CD14-positive monocyte (primary cell): ENCODE measurements around the gene THRB. TPM values are rescaled to one million over a fixed set of nuclear protein-coding genes. Genes with fewer than 3 reads are reported as not detected.

Experiments
- DNase-seq, 3 donors: peaks; one replicate each; pipeline ENCODE4 v3.0.0-alpha.2; 2011 to 2022
- H2AFZ ChIP-seq: 2 replicates; pipeline ENCODE4 v1.6.0; 2012; ENCODE audit warnings: mild to moderate bottlenecking, low read depth, low read length, inconsistent platforms; ENCODE audit not compliant: insufficient read depth, poor library complexity, severe bottlenecking
- H3K27ac ChIP-seq, 2 donors: 1 replicate in 1 of 2; 2 replicates in 1 of 2; pipeline ENCODE4 v1.5.1; 2012 to 2013; ENCODE audit warnings: low read length in 2 of 2, control low read depth in 1 of 2, inconsistent platforms in 1 of 2, low read depth in 1 of 2, mild to moderate bottlenecking in 1 of 2
- H3K27me3 ChIP-seq, 2 donors: one replicate each; pipeline versions ENCODE4 v1.6.0 to v1.6.1; 2011 to 2013; ENCODE audit warnings: low read length in 2 of 2; ENCODE audit not compliant: control insufficient read depth in 2 of 2, insufficient read depth in 2 of 2
- H3K36me3 ChIP-seq, 2 donors: replicated peaks in 1 of 2; 1 replicate in 1 of 2; 2 replicates in 1 of 2; pipeline versions ENCODE4 v1.5.1 to v1.6.1; 2012 to 2013; ENCODE audit warnings: low read length in 2 of 2, control low read depth in 1 of 2, inconsistent platforms in 1 of 2, mild to moderate bottlenecking in 1 of 2; ENCODE audit not compliant: insufficient read depth in 2 of 2, control insufficient read depth in 1 of 2
- H3K4me1 ChIP-seq, 2 donors: 1 replicate in 1 of 2; 2 replicates in 1 of 2; pipeline versions ENCODE4 v1.5.1 to v1.6.1; 2012 to 2013; ENCODE audit warnings: low read length in 2 of 2, control low read depth in 1 of 2, inconsistent platforms in 1 of 2, mild to moderate bottlenecking in 1 of 2, moderate library complexity in 1 of 2; ENCODE audit not compliant: insufficient read depth in 2 of 2, control insufficient read depth in 1 of 2
- H3K4me2 ChIP-seq: replicated peaks from 2 replicates; pipeline ENCODE3; 2012; ENCODE audit warnings: low read length, moderate library complexity, mild to moderate bottlenecking; ENCODE audit not compliant: poor library complexity, severe bottlenecking; ENCODE audit errors: extremely low read depth
- H3K4me3 ChIP-seq, 3 experiments: fragments of 200-600 bp in 1 of 3; sonication (generic) in 1 of 3; replicated peaks in 1 of 3; 1 replicate in 2 of 3; 2 replicates in 1 of 3; pipeline ENCODE4 v1.5.1; 2011 to 2013; ENCODE audit warnings: low read length in 3 of 3, mild to moderate bottlenecking in 3 of 3, control low read depth in 2 of 3, low read depth in 2 of 3, inconsistent platforms in 1 of 3, moderate library complexity in 1 of 3
- H3K79me2 ChIP-seq: 2 replicates; pipeline ENCODE4 v1.6.0; 2012; ENCODE audit warnings: mild to moderate bottlenecking, control low read depth, inconsistent platforms, low read length, moderate library complexity; ENCODE audit not compliant: insufficient read depth
- H3K9ac ChIP-seq: 2 replicates; pipeline ENCODE4 v1.6.0; 2017; ENCODE audit warnings: low read length, mild to moderate bottlenecking; ENCODE audit not compliant: insufficient read depth, poor library complexity, severe bottlenecking
- H3K9me3 ChIP-seq, 2 donors: replicated peaks in 1 of 2; 1 replicate in 1 of 2; 2 replicates in 1 of 2; pipeline versions ENCODE4 v1.5.1 to v1.6.1; 2012 to 2013; ENCODE audit warnings: low read length in 2 of 2, control low read depth in 1 of 2; ENCODE audit not compliant: control insufficient read depth in 1 of 2, insufficient read depth in 1 of 2
- H4K20me1 ChIP-seq: 2 replicates; pipeline ENCODE4 v1.6.0; 2012; ENCODE audit warnings: mild to moderate bottlenecking, low read length, control low read depth, moderate library complexity; ENCODE audit not compliant: insufficient read depth
- H3K27ac Mint-ChIP-seq, 7 donors: one replicate each; pipeline ENCODE4 v1.8.0; 2020; ENCODE audit warnings: mild to moderate bottlenecking in 7 of 7, mixed read lengths in 7 of 7, moderate library complexity in 6 of 7, inconsistent platforms in 2 of 7
- H3K27me3 Mint-ChIP-seq, 3 donors: one replicate each; pipeline ENCODE4 v1.8.0; 2021 to 2022; ENCODE audit warnings: low read depth in 3 of 3, mild to moderate bottlenecking in 3 of 3, mixed read lengths in 3 of 3, moderate library complexity in 3 of 3, inconsistent platforms in 1 of 3
- H3K36me3 Mint-ChIP-seq, 2 donors: one replicate each; pipeline ENCODE4 v1.8.0; 2020; ENCODE audit warnings: mixed read lengths in 2 of 2, inconsistent platforms in 1 of 2, mild to moderate bottlenecking in 1 of 2
- H3K4me1 Mint-ChIP-seq: one replicate; pipeline ENCODE4 v1.8.0; 2020; ENCODE audit warnings: mild to moderate bottlenecking, mixed read lengths
- H3K4me3 Mint-ChIP-seq, 2 donors: one replicate each; pipeline ENCODE4 v1.8.0; 2020; ENCODE audit warnings: mild to moderate bottlenecking in 2 of 2, mixed read lengths in 2 of 2, moderate library complexity in 1 of 2
- H3K9me3 Mint-ChIP-seq, 7 donors: one replicate each; pipeline ENCODE4 v1.8.0; 2020 to 2022; ENCODE audit warnings: mixed read lengths in 7 of 7, mild to moderate bottlenecking in 6 of 7, moderate library complexity in 6 of 7, inconsistent platforms in 2 of 7
- CTCF ChIP-seq: fragments of 200-600 bp; IDR thresholded peaks from one replicate; pipeline ENCODE4 v1.8.0; 2022; ENCODE audit warnings: antibody characterized with exemption, mild to moderate bottlenecking
- WGBS: methylation state at CpG from one replicate; pipeline ENCODE4 v1.1.5; 2013; ENCODE audit warnings: missing lambda C conversion rate; ENCODE audit not compliant: insufficient coverage; 5-methylcytosine and 5-hydroxymethylcytosine counted together
- intact Hi-C, 2 donors: fragments of 100-400 bp; cut with micrococcal nuclease; formaldehyde crosslinking; loops; one replicate each; pipeline versions ENCODE4 v1.15.0 to v1.15.1; 2023
- polyA plus RNA-seq, 3 donors: library from polyadenylated mRNA; depleted of rRNA in 1 of 3; unstranded in 2 of 3; stranded (reverse) in 1 of 3; fragments of 300-500 nt in 2 of 3; fragments of >200 nt in 1 of 3; fragmentation: Illumina TruSeq in 2 of 3; gene quantifications; 1 replicate in 2 of 3; 2 replicates in 1 of 3; pipeline ENCODE4 v1.2.3, GENCODE V29; 2012 to 2021

THRB gene
- polyA plus RNA-seq, 3 donors: 0.05 TPM; not detected in 2

DNA sequence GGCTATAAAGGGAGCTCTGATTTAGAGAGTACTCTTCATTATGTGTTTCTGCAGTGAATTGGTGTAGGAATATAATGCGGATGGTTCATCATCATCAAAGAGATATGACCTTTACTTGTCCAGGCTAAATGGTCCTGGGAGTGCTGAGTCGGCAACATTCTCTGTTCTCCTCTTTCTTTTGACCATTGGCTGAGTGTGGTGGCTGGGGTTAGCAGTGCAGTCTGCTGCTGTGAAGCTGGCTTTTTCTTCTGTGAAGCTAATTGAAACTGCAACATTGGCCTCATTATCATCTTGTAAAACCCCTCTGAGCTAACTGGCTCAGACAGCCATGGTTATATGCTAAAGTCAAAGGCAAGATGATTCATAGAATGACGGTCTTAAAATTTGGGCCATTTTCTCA, 83.8 kb downstream of the THRB start:
- no peak overlapping the region for H3K4me3 Mint-ChIP-seq
- H3K27me3 Mint-ChIP-seq: peaks cover 0 to 2% (median 2%) of the 10 kb centered on the region in 3 donors
- Histone ChIP-seq H3K9ac (no peak overlapping the region), H3K79me2 (no peaks in the 10 kb centered on the region), H3K4me1 (no peaks in the 10 kb centered on the region), H4K20me1 (no peaks in the 10 kb centered on the region), H3K36me3 (no peaks in the 10 kb centered on the region), H3K9me3 (no peaks in the 10 kb centered on the region), H3K27me3 (no peaks in the 10 kb centered on the region), H3K27ac (no peak overlapping the region), H3K4me3 (no peak overlapping the region), H3K4me2 (no peak overlapping the region), H2AFZ (no peak overlapping the region)
- no peaks in the 10 kb centered on the region for H3K36me3 Mint-ChIP-seq
- TF ChIP-seq CTCF: no peak
- H3K27ac Mint-ChIP-seq: no peak overlapping the region
- DNase-seq: no peak
- H3K4me1 Mint-ChIP-seq: no peaks in the 10 kb centered on the region
- H3K9me3 Mint-ChIP-seq: no peaks in the 10 kb centered on the region
- WGBS: 100% methylated on average over 1 of the region's 3 CpGs
- intact Hi-C loops: no loop called here

DNA sequence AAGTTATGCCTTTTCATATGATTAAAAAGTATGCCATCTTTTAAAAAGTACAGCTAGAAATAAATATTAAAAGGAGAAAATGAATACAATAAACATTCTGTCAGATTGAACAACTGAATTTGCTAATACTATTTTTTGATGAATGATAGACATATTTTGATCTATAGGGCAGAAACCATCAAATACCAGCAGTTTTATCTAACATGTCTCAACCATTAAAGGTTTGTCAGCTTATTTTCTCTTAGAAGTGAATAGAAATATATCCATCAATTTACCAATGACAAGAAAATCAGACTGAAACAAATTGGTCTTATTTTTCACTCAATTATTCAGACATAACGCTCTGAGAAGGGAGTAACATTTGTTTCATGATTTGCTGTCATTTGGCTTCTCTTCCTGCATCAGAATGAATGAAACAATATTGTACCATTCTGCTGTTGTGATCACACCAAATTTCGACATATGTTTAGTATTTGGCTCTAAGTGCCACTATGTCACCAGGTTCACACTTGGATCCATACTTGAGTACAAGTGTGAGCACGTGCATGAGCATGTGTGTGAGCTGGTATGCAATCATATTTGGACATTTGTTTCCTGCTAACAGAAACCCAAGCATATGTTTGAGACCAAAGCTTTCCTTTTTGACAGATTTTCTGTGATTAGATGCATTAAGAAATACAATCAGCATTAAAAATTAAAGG, 86.5 kb downstream of the THRB start:
- no peak overlapping the region for H3K27ac Mint-ChIP-seq
- H3K27me3 Mint-ChIP-seq: peaks cover 0 to 2% (median 0%) of the 10 kb centered on the region in 3 donors
- H3K4me2 ChIP-seq: no peak overlapping the region
- no peaks in the 10 kb centered on the region for H3K79me2 ChIP-seq
- no peak overlapping the region for H3K9ac ChIP-seq
- no peaks in the 10 kb centered on the region for H3K36me3 ChIP-seq
- no peak overlapping the region for H3K4me3 ChIP-seq
- no peaks in the 10 kb centered on the region for H3K27me3 ChIP-seq
- H3K4me1 ChIP-seq: no peaks in the 10 kb centered on the region
- 87% methylated on average over 2 of the region's 3 CpGs for WGBS
- H3K4me1 Mint-ChIP-seq: no peaks in the 10 kb centered on the region
- intact Hi-C loops: no loop called here
- H3K36me3 Mint-ChIP-seq: no peaks in the 10 kb centered on the region
- H3K27ac ChIP-seq: no peak overlapping the region
- no peak for DNase-seq
- no peaks in the 10 kb centered on the region for H4K20me1 ChIP-seq
- TF ChIP-seq CTCF: no peak
- H2AFZ ChIP-seq: no peak overlapping the region
- peaks cover 0 to 1% (median 0%) of the 10 kb centered on the region in 7 donors for H3K9me3 Mint-ChIP-seq
- no peaks in the 10 kb centered on the region for H3K9me3 ChIP-seq
- H3K4me3 Mint-ChIP-seq: no peak overlapping the region
